GM10266 (cell line): ENCODE results near the gene ZC3H10.

ENCODE experiments used
- DNase-seq: peaks from one replicate; pipeline ENCODE4 v3.0.0; 2012; ENCODE audit errors: extremely low spot score
- CTCF ChIP-seq: IDR thresholded peaks from 2 replicates; pipeline ENCODE4 v1.5.1; 2012; ENCODE audit warnings: mild to moderate bottlenecking, low read depth; ENCODE audit not compliant: control insufficient read depth, insufficient read depth; ENCODE audit errors: missing control alignments

The ZC3H10 gene

DNA sequence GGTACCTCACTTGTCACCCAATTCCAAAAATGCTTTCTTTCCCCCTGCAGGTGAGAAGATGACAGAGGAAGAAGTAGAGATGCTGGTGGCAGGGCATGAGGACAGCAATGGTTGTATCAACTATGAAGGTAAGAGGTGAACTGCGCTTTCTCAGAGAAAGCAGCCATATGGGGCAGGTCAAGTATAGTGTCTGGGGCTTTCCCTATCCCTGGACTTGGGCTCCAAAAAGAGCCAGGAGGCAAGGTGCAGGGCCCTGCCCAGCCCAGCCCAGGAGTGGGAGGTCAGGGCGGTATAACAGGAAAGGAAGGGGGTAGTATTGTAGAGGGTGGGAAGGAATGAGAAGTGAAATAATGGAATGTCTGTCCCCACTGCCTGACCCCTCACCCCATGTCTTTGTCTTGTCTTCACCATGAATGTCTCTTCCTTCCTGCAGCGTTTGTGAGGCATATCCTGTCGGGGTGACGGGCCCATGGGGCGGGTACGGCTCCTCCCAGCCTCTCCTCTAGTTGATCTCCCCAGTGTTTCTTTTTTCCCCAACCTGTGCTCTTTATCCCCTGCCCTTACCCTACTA, 42.2 kb downstream of the ZC3H10 start:
- DNase-seq: no peak
- no peak for TF ChIP-seq CTCF

DNA sequence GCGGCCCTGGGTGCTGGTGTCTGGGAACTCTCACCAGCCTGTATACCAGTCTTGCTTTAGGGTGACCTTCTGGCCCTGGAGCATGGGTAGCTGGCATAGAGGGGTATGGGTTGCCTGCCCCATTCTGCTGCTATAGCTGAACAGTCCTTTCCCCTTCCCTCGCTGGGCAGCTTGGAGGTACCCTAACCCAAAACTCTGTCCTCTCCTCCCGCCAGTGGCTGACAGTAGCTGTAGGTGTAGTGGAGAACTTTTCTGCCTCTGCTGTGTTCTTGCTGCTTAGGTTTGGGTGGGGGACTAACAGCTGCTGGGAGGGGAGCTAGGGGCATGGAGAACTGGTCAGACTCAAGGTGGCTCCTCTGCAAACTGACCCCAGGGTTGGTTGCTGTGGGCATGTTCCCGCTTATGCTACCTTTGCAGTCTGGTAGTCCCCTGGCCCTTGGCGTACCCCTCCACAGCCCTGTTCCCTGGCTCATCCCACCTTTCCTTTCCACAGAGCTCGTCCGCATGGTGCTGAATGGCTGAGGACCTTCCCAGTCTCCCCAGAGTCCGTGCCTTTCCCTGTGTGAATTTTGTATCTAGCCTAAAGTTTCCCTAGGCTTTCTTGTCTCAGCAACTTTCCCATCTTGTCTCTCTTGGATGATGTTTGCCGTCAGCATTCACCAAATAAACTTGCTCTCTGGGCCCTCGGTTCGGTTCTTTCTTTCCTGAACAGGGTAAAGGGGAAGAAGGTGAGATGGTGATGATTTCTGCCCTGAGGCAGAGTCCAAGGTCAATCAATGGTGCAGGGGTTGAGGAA, 43.0 kb downstream of the ZC3H10 start:
- DNase-seq: no peak
- TF ChIP-seq CTCF: no peak

DNA sequence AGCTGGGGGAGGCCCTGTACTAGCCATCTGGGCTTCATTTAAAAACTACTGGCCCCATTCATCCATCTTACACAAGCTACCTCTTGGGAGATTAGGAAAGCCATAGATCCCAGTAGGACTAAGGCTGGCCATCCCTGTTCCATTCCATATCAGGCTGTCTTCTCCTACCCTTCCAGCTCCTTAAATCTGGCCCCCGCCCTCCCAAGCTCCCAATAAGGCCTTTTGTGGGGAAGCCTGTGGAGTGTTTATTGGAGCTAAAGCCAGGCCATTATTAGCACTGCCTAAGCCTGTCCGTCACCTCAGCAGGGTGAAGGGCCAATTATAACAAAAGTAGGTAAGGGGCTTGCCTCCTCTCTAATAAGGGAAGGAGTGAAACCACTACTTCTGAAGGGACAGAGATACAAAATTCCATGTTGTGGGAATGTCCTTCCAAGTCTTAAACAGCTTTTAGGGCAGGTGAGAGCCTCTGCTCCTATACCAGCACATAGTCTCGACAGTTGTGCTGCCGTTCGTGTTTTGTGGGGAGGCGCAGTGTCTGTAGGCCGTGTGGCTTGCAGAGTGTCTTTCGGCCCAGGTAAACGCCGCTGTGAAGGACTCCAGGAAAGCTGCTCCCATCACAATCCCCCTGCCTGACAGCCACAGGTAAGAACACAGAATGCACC, 43.8 kb downstream of the ZC3H10 start:
- no peak for DNase-seq
- no peak for TF ChIP-seq CTCF

GRCh38 chr12:56162468-56163290, 44.6 kb downstream of the ZC3H10 start:
- DNase-seq: no peak
- TF ChIP-seq CTCF: no peak

DNA sequence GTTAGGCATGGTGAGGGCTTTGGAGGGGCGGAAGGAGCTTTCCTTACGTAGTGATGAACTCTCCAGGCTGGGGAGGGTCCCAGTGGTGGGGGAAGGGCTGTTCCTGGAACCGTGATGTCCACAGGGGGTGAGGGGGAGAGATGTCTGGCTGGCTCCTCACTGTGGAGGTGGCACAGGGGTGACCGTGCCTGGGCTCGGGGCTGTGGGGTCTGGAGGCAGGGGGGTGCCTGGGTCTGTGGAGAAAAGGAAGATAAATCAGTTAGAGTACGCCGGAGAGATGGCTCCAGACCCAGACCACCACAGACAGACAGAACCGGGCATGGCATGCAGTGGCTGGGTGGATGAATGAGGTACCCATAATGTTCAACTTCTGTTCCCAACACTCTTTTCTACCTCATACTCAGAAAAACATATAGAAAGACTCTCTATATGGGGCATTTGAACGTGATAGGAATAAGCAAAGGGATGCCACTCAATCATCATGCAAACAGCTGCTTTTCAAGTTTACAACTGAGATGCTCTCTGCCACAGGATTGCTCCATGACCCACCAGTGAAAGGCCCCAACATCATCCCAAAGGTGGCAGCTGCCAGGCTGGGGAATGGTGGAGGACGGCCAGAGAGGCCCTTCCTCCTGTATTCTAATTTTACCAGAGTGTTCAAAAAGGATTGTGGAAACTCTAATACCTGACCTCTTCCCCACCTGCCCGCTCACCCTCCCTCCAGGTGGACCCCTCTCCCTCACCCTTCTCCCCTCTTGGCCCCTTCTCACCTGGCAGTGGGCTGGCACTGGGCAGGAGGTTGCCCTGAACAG, 45.7 kb downstream of the ZC3H10 start:
- TF ChIP-seq CTCF: no peak
- no peak for DNase-seq

DNA sequence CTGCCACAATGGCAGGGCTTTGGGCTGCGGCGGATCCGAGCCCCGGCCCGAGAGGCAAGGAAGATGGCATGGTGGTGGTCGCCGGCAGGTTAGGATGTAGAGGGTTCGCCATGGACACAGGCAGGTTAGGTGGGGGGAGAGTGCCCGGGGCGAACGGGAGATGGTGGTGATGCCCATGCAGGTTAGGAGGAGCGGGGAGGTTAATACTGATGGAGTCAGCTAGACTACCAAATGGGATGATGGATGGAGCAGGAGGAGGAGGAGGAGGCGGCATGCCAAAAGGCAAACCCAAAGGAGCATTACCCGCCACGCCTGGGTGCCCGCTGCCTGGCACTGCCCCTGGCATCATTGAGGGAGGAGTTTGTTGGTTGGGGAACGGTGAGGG, 46.3 kb downstream of the ZC3H10 start:
- no peak for TF ChIP-seq CTCF
- no peak for DNase-seq
